ENCODE results near the gene ABCB1. TPM values are rescaled to one million over a fixed set of nuclear protein-coding genes. Genes with fewer than 3 reads are reported as not detected.

ABCB1 gene
- total and polyA plus RNA-seq, 9 of the 15 experiments (the other 6 are each of a cell fraction or from before 2014, with no cell fraction given), result 0.03 to 0.86 (median 0.52) TPM

GRCh38 chr7:87528730-87529129 lies 72.0 kb downstream of the ABCB1 start (continued):
- no peak for TF ChIP-seq ZNF398 (CRISPR knock-in tag; IDR thresholded peaks at IDR 0.05)
- TF ChIP-seq BDP1 (IDR thresholded peaks at IDR 0.05; ENCODE audit: insufficient read depth, insufficient read length), result no peak
- no peak for TF ChIP-seq MYNN (IDR thresholded peaks at IDR 0.05)
- TF ChIP-seq MYNN (CRISPR knock-in tag; IDR thresholded peaks at IDR 0.05), result no peak
- TF ChIP-seq SREBF1 (IDR thresholded peaks at IDR 0.05; ENCODE audit: borderline replicate concordance, low read depth, low read length), result no peak

- no peak overlapping the region for H3K27ac ChIP-seq (ENCODE audit: extremely low read depth, low read depth, low read length)
- no peaks in the 10 kb centered on the region for H3K36me3 ChIP-seq (ENCODE audit: control insufficient read depth, insufficient read depth, low read length)
- no peaks in the 10 kb centered on the region for H4K20me1 ChIP-seq (replicated peaks; ENCODE audit: control insufficient read depth, insufficient read depth, low read length)
- ATAC-seq, result no peak
- BruUV-seq (replicated peaks), result no TSS peak
- no peak overlapping the region for H3K4me2 ChIP-seq (ENCODE audit: insufficient read depth, low read length)
- in situ Hi-C loops (cut with MboI), result no loop called here
- intact Hi-C loops (cut with micrococcal nuclease), result no loop called here
- H3K4me3 ChIP-seq, result no peak overlapping the region
- 0% methylated on average over 2 of the region's 2 CpGs for WGBS (ENCODE audit: insufficient coverage, low coverage, missing lambda C conversion rate)
- no peaks in the 10 kb centered on the region for H3K9me3 ChIP-seq (replicated peaks; ENCODE audit: control insufficient read depth, insufficient read depth, low read depth, low read length)
- ChIA-PET POLR2A (no interaction called here), CTCF (ENCODE audit: low intra/inter-chr PET ratio) (no interaction called here)
- no peaks in the 10 kb centered on the region for H3K9me1 ChIP-seq (ENCODE audit: control insufficient read depth, insufficient read depth, low read length)
- DNase-seq (ENCODE audit: extremely low read depth in 1 of 4, low spot score in 3 of 4), result no peak
- H3K4me1 ChIP-seq (replicated peaks in 1 of 2; ENCODE audit: control insufficient read depth in 2 of 2, insufficient read depth in 2 of 2, low read length in 2 of 2), result no peaks in the 10 kb centered on the region
- H3K9ac ChIP-seq (ENCODE audit: insufficient read depth in 1 of 2, low read depth in 2 of 2, low read length in 2 of 2), result no peak overlapping the region
- H3K79me2 ChIP-seq (ENCODE audit: control insufficient read depth, insufficient read depth, low read length), result no peaks in the 10 kb centered on the region
- no peaks in the 10 kb centered on the region for H3K27me3 ChIP-seq (ENCODE audit: control insufficient read depth in 2 of 2, insufficient read depth in 2 of 2, low read length in 2 of 2)
- no peak overlapping the region for H2AFZ ChIP-seq (ENCODE audit: low read depth, low read length)
- no peak for FAIRE-seq
- TF ChIP-seq POLR3G (IDR thresholded peaks at IDR 0.05; ENCODE audit: extremely low read depth, insufficient read length, insufficient replicate concordance), result no peak
- no peak for TF ChIP-seq NFE2L1 (tag; IDR thresholded peaks at IDR 0.05; ENCODE audit: borderline replicate concordance, low read depth)
- TF ChIP-seq E2F3 (CRISPR knock-in tag; IDR thresholded peaks at IDR 0.05), result no peak
- no peak for TF ChIP-seq SMAD4 (CRISPR knock-in tag; conservative IDR thresholded peaks at IDR 0.05)
- TF ChIP-seq FOXK2 (conservative IDR thresholded peaks at IDR 0.05 in 1 of 2, IDR thresholded peaks at IDR 0.05 in 1 of 2; ENCODE audit: low read depth in 2 of 2), result no peak
- no peak for TF ChIP-seq ZBTB40 (IDR thresholded peaks at IDR 0.05)
- TF ChIP-seq ZBTB40 (CRISPR knock-in tag; IDR thresholded peaks at IDR 0.05), result no peak
Measured at GRCh38 chr7:87518735-87519134, 81.9 kb downstream of the ABCB1 start.

Data from K562 (cell line).